Measurements from ENCODE around the gene ERLIN1. TPM values are rescaled to one million over a fixed set of nuclear protein-coding genes. Genes with fewer than 3 reads are reported as not detected.

ERLIN1 gene
- total and polyA plus RNA-seq, 2 experiments from 2014 or later: 26.3 to 35.7 TPM

- Histone ChIP-seq H3K4me1 (ENCODE audit: insufficient read depth) (no peaks in the 10 kb centered on the region), H3K9me3 (ENCODE audit: low read depth) (no peaks in the 10 kb centered on the region), H3K27ac (no peak overlapping the region), H3K27me3 (no peaks in the 10 kb centered on the region), H3K79me2 (no peaks in the 10 kb centered on the region), H2AFZ (no peak overlapping the region), H3K4me3 (no peak overlapping the region), H4K20me1 (ENCODE audit: insufficient read depth, poor library complexity, severe bottlenecking) (no peaks in the 10 kb centered on the region), H3K36me3 (replicated peaks; ENCODE audit: insufficient read depth, low read depth) (no peaks in the 10 kb centered on the region), H3K4me2 (no peak overlapping the region), H3K9me2 (replicated peaks; ENCODE audit: insufficient read depth) (no peaks in the 10 kb centered on the region)
- WGBS (ENCODE audit: low lambda C conversion rate, missing lambda C conversion rate): 77% methylated on average over 1 of the region's 1 CpG
- no peak for DNase-seq (ENCODE audit: low spot score)
- TF ChIP-seq EZH2phosphoT487 (IDR thresholded peaks at IDR 0.05; ENCODE audit: low read depth, severe bottlenecking, unreplicated experiment) (no peak), CTCF (IDR thresholded peaks at IDR 0.05; ENCODE audit: poor library complexity) (no peak), EZH2 (IDR thresholded peaks at IDR 0.05; ENCODE audit: borderline replicate concordance) (no peak)
These were observed 10.0 kb downstream of the ERLIN1 start for GRCh38 chr10:100175875-100176274.

GRCh38 chr10:100174699-100175677, 10.8 kb downstream of the ERLIN1 start:
- H3K27me3 ChIP-seq: no peaks in the 10 kb centered on the region

GRCh38 chr10:100173035-100173434, 12.8 kb downstream of the ERLIN1 start:
- H3K79me2 ChIP-seq: peaks cover 2% of the 10 kb centered on the region
- no peaks in the 10 kb centered on the region for H3K27me3 ChIP-seq
- H3K9me2 ChIP-seq (replicated peaks; ENCODE audit: insufficient read depth): no peaks in the 10 kb centered on the region
- no peak overlapping the region for H3K4me3 ChIP-seq
- H3K4me2 ChIP-seq: no peak overlapping the region
- H3K27ac ChIP-seq: no peak overlapping the region
- H3K36me3 ChIP-seq (replicated peaks; ENCODE audit: insufficient read depth, low read depth): no peaks in the 10 kb centered on the region
- WGBS (ENCODE audit: low lambda C conversion rate, missing lambda C conversion rate): over 99% methylated on average over 6 of the region's 6 CpGs
- no peaks in the 10 kb centered on the region for H4K20me1 ChIP-seq (ENCODE audit: insufficient read depth, poor library complexity, severe bottlenecking)
- no peak overlapping the region for H2AFZ ChIP-seq
- H3K4me1 ChIP-seq (ENCODE audit: insufficient read depth): no peaks in the 10 kb centered on the region
- DNase-seq (ENCODE audit: low spot score): no peak
- TF ChIP-seq CTCF (IDR thresholded peaks at IDR 0.05; ENCODE audit: poor library complexity) (no peak), EZH2phosphoT487 (IDR thresholded peaks at IDR 0.05; ENCODE audit: low read depth, severe bottlenecking, unreplicated experiment) (no peak), EZH2 (IDR thresholded peaks at IDR 0.05; ENCODE audit: borderline replicate concordance) (no peak)
- no peaks in the 10 kb centered on the region for H3K9me3 ChIP-seq (ENCODE audit: low read depth)

More at GRCh38 chr10:100174699-100175677, 10.8 kb downstream of the ERLIN1 start:
- Histone ChIP-seq H3K9me2 (replicated peaks; ENCODE audit: insufficient read depth) (no peaks in the 10 kb centered on the region), H3K36me3 (replicated peaks; ENCODE audit: insufficient read depth, low read depth) (no peaks in the 10 kb centered on the region), H2AFZ (no peak overlapping the region), H3K9me3 (ENCODE audit: low read depth) (no peaks in the 10 kb centered on the region), H3K79me2 (peaks cover under 1% of the 10 kb centered on the region), H3K4me1 (ENCODE audit: insufficient read depth) (no peaks in the 10 kb centered on the region), H3K4me3 (no peak overlapping the region), H3K4me2 (no peak overlapping the region), H4K20me1 (ENCODE audit: insufficient read depth, poor library complexity, severe bottlenecking) (no peaks in the 10 kb centered on the region), H3K27ac (no peak overlapping the region)
- no peak for DNase-seq (ENCODE audit: low spot score)
- WGBS (ENCODE audit: low lambda C conversion rate, missing lambda C conversion rate): 90% methylated on average over 3 of the region's 3 CpGs
- TF ChIP-seq EZH2 (IDR thresholded peaks at IDR 0.05; ENCODE audit: borderline replicate concordance): no peak
- TF ChIP-seq CTCF (IDR thresholded peaks at IDR 0.05; ENCODE audit: poor library complexity): no peak
- TF ChIP-seq EZH2phosphoT487 (IDR thresholded peaks at IDR 0.05; ENCODE audit: low read depth, severe bottlenecking, unreplicated experiment): no peak

Data from hepatocyte (in vitro differentiated cells).